ENCODE data around the gene SATB1.
"Not testable (repeated sequence)": the region's sequence is repeated elsewhere in the genome, so short reads cannot be mapped to it uniquely, and the experiment has no call there.

SATB1 gene

GRCh38 chr3:18424729-18425640, at the start of gene SATB1:
SATB1 (minus strand) TSS chr3:18425339; CDS start chr3:18420967, 4,372 bp downstream.
- DNase-seq = peak; percentile 42

GRCh38 chr3:18474202-18474601, 49.1 kb upstream of the SATB1 start:
- DNase-seq = no peak

- no peak for DNase-seq
Measured at GRCh38 chr3:18469775-18470174, 44.6 kb upstream of the SATB1 start.

GRCh38 chr3:18466136-18466535, 41.0 kb upstream of the SATB1 start:
- DNase-seq = no peak

DNA sequence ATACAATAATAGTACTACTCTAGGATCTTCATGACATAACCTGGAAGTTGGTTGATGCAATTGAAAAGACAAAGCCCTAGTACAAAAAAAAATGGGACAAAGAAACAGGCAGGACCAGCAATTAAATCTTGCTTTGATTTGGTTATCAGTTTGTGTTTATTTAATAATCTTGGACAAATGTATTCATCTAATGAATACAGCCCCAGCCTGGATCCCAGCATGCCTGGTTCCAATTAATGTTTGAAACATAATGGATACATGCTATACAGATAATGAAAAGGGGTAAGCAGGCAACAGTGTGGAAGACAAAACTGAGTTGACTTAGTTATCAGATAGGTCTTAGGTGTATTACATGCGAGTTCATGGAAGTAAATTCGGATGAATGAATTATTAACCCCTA, 29.6 kb upstream of the SATB1 start:
- DNase-seq = no peak

GRCh38 chr3:18449618-18450017, 24.5 kb upstream of the SATB1 start:
- not testable (repeated sequence) for DNase-seq

DNA sequence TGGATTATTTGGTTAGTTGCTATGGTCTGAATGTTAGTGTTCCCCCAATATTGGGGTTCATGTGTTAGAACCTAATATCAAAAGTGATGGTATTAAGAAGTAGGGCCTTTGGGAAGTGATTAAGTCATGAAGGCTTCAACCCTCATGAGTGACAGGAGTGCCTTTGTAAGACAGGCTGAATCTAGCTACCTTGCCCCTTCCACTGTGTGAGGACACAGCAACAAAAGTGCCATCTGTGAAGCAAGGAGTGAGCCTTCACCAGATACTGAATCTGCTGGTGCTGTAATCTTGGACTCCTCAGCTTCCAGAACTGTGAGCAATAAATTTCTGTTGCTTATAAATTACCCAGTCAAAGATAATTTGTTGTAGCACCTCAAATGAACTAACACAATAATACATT, 22.6 kb upstream of the SATB1 start:
- no peak for DNase-seq

DNA sequence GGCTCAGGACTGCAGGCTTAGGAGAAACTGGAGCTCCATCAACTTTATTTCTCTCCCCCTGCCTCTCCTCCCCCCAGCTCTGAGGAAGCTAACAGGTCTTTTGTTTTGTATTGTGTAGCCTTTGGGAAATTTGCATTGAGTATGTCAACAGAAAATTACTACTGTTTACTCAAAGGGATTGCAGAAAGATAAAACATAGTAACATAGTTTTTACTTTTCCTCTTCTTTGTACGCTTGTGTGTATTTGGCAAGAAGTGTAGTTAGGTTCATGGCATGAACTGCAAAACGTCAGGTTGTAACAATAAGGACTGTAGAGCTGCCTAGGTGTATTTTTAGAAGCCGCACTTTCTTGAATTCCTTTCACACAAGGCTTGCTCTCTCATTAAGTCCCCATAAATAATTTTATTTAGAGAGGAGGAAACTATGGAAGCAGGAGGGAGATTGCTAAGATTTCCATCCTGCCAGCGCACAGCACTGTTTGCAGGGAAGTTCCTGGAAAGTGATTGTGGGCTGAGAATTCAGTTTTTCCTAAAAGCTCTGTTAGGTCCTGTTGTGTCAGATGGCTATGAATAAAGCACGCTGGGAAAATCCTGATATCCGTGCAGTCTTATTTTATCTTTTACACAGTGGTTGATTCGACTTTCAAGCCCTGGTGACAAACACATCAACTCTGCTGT, 21.1 kb upstream of the SATB1 start:
- DNase-seq = no peak

- no peak for DNase-seq
Measured at GRCh38 chr3:18445401-18446148, 20.4 kb upstream of the SATB1 start.

DNA sequence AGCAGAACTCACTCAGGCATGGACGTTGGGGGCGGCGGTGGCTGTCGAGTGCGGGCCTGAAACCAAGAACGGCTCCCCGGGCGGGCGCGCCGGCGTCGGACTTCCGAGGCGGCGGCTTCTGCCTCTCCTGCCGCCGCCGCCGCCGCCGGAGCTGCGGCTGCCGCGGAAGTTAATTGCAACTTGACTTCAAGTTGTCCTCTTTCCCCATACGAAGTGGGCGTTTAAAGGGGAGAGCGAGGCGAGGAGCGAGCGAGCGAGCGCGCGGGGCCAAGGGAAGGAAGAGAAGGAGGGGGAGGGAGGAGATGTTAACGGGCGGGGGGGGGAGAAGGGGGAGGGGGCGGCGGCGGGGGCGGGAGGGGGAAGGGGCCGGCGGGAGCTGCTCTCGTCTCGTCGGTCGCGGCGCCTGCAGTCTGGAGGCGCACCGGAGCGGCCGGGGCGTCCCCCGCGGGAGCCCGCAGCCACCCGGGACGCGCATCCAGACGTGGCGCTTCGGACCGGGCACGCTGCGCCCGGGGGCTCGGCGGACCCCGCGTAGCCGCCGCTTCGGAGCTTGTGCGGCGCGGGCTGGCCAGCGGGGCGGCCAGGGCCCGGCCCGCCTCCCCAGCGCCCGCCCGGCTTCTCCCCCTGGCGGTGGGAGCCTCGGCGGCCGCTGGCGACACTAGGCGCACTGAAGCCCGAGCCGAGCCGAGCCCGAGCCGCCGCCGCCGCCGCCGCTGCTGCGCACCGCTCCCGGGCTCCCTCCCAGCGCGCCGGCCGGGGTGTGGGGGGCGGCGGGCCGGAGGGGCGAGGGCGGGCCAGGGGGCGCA, 19.7 kb upstream of the SATB1 start:
- DNase-seq = peak; percentile 19

- DNase-seq = no peak
Measured at GRCh38 chr3:18443665-18444594, 18.8 kb upstream of the SATB1 start.

DNA sequence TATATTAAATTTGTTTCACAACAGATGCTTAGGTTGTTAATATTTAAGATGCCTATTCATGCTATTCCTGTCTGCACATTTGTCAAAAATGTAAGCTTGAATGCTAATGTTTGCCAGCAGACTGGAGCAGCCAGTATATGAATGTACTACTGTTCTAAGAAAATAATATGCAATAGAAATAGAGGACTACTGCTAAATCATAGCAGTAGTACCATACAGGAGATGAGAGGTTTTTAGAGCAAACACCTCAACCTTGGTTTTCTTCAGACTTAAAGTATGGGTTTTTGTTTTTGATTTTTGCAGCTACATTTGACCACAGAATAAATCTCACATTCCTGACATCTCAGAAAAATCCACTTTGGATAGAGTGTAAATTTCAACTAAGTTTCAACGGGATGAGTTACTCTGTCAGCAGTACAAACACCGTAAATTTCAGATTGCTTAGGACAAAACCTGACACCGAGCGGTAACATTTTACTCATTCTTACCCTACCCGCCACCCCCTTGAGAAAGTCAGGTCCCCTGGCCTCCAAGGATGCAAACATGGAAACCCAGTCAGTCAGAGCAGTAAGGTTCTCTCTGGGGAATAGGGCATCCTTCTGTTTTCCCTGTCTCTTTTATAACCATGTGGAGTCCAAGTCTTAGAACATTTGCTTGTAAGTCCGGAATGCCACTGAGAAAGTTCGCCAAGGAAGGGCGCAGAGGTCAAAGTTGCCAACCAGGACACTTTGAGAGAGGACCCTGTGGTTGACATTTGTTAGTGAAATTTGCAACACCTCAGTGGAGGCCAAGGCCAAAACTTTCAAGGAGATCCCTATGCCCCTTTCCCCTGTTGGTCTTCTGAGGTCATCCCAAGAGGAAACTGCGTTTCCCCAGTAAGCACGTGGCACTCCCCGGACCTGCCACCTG, 17.9 kb upstream of the SATB1 start:
- no peak for DNase-seq

GRCh38 chr3:18441551-18441950, 16.4 kb upstream of the SATB1 start:
- no peak for DNase-seq

GRCh38 chr3:18440066-18440722, 15.1 kb upstream of the SATB1 start:
- DNase-seq = no peak

GRCh38 chr3:18439281-18439680, 14.1 kb upstream of the SATB1 start:
- DNase-seq = no peak

GRCh38 chr3:18438586-18438985, 13.4 kb upstream of the SATB1 start:
- DNase-seq = no peak

DNA sequence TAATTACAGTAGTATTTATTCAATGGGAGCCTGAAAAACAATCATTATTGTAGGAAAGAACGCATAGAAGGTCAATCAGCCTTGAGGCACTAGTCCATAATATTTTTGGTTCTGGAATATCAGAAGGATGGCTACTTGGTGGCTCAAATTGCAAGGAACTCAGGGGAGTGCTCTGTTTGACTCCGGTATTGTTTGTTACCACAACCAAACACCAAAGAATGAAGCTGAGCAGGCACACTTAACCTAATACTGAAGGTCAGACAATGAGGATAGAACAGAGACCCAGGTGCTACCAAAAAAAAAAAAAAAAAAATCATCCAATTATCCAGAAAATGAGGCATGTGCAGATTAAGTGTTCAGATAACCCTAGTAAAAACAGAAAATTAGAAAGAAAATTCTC, 11.1 kb upstream of the SATB1 start:
- no peak for DNase-seq

GRCh38 chr3:18434711-18435110, 9.6 kb upstream of the SATB1 start:
- DNase-seq = no peak

- no peak for DNase-seq
Measured at GRCh38 chr3:18432752-18433151, 7.6 kb upstream of the SATB1 start.

DNA sequence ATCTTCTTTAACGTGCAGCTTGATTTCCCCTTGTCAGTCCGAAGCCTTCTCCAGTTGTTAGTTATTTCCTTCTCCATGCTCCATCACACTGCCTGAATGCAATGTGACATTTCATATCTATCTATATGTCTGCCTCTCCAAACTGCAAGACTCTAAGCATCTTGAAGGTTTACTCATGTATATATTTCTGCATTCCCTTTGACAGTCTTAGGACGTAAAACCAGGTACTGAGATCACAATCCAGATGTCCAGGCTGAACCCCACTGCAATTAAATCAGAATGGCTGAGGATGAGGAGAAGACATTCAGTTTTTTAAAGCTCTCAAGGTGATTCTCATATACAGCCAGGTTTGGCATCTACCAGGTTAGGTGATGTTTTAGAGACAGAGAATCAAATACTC, 6.1 kb upstream of the SATB1 start:
- DNase-seq = no peak
